Stimulated activated CD4-positive, alpha-beta T cell treated with anti-CD3 and anti-CD28 coated beads, Interleukin-12 subunit alpha, Interleukin-12 subunit beta, amount 100 ng/mL, for 4 hours (primary cell): Measurements from ENCODE around the gene GNL3.
"Not testable (repeated sequence)": the region's sequence is repeated elsewhere in the genome, so short reads cannot be mapped to it uniquely, and the experiment has no call there.

ENCODE experiments used
- DNase-seq: peaks from one replicate; pipeline ENCODE4 v3.0.0-alpha.2; 2020

The GNL3 gene, protein sequence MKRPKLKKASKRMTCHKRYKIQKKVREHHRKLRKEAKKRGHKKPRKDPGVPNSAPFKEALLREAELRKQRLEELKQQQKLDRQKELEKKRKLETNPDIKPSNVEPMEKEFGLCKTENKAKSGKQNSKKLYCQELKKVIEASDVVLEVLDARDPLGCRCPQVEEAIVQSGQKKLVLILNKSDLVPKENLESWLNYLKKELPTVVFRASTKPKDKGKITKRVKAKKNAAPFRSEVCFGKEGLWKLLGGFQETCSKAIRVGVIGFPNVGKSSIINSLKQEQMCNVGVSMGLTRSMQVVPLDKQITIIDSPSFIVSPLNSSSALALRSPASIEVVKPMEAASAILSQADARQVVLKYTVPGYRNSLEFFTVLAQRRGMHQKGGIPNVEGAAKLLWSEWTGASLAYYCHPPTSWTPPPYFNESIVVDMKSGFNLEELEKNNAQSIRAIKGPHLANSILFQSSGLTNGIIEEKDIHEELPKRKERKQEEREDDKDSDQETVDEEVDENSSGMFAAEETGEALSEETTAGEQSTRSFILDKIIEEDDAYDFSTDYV

GRCh38 chr3:52685709-52686691 is at the start of gene GNL3, which contains the start of gene PBRM1:
Gene GNL3, plus strand, starts transcription at chr3:52686032. Its CDS starts 61 bp downstream, at chr3:52686093.
Gene PBRM1, minus strand, starts transcription at chr3:52685913.
- DNase-seq, result peak; percentile 89

GRCh38 chr3:52636673-52637072 is 49.2 kb upstream of the GNL3 start:
- DNase-seq, result no peak

DNA sequence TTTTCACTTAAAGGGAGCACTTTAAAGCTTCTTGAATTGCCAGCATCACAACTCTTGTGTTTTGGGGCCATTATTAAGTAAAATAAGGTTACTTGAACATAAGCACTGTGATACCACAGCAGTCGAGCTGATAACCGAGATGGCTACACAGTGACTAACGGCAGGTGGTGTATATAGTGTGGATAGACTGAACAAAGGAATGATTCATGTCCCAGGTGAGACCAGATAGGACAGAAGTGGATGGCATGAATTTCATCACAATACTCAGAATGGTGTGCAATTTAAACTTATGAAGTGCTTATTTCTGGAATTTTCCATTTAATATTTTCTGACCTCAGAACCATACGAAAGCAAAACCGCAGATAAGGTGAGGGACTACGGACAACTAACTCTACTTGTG is 40.3 kb upstream of the GNL3 start:
- DNase-seq, result no peak

GRCh38 chr3:52649461-52650210 is 36.2 kb upstream of the GNL3 start:
- DNase-seq, result no peak

- DNase-seq, result no peak
These were observed 35.4 kb upstream of the GNL3 start for GRCh38 chr3:52650439-52650838.

GRCh38 chr3:52651592-52651991 is 34.2 kb upstream of the GNL3 start:
- DNase-seq, result no peak

GRCh38 chr3:52655895-52656294 is 29.9 kb upstream of the GNL3 start:
- no peak for DNase-seq

DNA sequence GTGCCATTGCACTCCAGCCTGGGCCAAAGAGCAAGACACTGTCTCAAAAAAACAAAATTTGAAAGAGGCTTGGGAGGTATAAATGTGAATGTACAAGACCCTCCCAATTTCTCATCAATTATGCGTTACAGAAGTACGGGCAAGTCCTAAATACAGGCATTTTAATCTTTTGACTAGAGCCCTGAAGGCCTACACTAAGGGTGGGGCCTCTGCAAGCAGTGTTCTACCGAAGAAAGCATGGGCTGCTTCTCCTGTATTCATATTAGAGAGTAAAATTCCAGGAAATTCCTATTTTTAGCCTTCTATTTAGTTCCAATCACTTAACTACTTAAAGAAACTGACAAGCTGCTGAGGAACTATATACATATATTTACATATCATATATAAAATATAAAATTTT is 25.8 kb upstream of the GNL3 start:
- DNase-seq, result no peak

DNA sequence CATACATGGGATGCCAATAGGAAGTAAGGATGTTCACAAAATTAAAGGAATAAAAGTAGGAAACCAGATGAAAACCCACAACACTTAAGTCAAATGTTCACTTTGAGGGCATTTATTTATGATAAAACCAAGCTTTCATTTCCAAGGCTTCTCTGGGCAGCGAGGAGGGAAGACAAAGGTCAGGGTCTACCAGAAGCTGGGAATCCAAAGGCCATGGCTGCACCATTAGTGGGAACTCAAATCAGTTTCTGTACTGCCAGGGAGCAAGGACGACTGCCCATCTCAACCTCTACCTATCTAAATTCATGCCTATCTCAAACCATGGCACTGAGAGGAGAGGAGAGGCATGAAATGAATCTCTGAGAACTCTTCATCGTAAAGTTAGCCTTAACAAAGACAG is 22.7 kb upstream of the GNL3 start:
- no peak for DNase-seq

- no peak for DNase-seq
These were observed 15.0 kb upstream of the GNL3 start for GRCh38 chr3:52670621-52671521.

DNA sequence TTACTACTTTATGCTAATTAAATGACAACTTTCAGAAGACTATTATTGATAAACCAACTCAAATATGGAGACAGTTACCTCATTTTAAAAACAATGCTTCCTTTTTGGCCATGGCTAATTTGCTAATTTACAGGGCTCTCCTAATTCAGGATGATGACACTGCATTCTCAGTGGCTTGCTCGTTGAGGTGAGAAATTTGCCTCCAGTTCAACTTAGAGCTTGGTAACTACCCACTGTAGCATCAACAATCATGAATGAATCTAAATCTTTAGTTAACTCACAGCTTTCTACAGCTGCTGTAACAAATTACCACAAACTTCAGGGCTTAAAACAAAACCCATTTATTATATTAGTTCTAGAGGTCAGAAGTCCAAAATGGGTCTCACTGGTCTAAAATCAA is 14.2 kb upstream of the GNL3 start:
- DNase-seq, result no peak

- not testable (repeated sequence) for DNase-seq
These were observed 9.6 kb upstream of the GNL3 start for GRCh38 chr3:52676201-52676600.

GRCh38 chr3:52678265-52679198 is 7.3 kb upstream of the GNL3 start:
- DNase-seq, result no peak

DNA sequence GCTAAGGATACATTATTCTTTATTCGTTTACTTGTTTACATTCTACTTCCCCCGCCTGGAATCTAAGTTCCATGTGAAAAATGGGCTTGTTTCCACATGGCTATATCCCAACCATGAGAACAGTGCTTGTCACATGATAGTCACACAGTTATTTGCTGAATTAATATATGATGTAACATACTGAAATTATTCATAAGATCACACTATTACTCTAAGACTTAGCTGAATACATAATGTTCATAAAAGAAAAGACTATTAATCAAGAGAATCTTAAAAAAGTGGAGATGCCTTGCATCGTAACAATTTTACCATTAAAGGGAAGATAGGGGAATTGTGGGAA is 6.7 kb upstream of the GNL3 start:
- DNase-seq, result no peak

- no peak for DNase-seq
These were observed 6.0 kb upstream of the GNL3 start for GRCh38 chr3:52679811-52680210.

GRCh38 chr3:52681596-52681995 is 4.2 kb upstream of the GNL3 start:
- DNase-seq, result no peak

- no peak for DNase-seq
These were observed 3.8 kb upstream of the GNL3 start for GRCh38 chr3:52682016-52682415.

DNA sequence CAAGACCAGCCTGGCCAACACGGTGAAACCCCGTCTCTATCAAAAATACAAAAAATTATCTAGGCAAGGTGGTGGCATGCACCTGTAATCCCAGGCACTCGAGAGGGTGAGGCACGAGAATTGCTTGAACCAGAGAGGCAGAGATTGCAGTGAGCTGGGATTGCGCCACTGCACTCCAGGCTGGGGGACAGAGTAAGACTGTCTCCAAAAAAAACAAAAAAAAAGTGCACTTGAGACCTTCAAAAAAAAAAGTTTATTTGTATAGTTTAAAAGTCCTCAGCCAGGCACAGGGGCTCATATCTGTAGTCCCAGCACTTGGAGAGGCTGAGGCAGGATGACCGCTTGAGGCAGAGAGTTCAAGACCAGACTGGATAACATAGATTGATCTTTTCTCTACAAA is 2.2 kb upstream of the GNL3 start:
- DNase-seq, result no peak

GRCh38 chr3:52684184-52684583 is 1.6 kb upstream of the GNL3 start:
- DNase-seq, result no peak

- peak; percentile 75 for DNase-seq
These were observed 535 bp upstream of the GNL3 start for GRCh38 chr3:52685285-52685708.

DNA sequence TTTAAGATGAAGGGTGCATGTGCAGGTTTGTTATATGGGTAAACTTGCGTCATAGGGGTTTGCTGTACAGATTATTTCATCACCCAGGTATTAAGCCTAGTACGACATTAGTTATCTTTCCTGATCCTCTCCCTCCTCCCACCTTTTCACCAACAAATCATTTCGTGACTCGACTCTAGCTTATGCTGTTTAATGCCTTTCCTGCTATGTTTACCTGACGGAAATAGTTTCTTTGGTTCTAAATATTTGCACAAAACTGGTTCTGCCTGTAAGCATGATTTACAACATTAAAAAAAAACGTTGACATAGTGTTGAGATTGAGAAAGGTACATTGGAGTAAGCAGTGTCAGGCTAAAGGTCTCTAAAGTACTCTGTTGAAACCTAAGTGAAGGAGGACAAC is 2.4 kb downstream of the GNL3 start:
- DNase-seq, result no peak
